ENCODE results near the gene TEX35.

DNA sequence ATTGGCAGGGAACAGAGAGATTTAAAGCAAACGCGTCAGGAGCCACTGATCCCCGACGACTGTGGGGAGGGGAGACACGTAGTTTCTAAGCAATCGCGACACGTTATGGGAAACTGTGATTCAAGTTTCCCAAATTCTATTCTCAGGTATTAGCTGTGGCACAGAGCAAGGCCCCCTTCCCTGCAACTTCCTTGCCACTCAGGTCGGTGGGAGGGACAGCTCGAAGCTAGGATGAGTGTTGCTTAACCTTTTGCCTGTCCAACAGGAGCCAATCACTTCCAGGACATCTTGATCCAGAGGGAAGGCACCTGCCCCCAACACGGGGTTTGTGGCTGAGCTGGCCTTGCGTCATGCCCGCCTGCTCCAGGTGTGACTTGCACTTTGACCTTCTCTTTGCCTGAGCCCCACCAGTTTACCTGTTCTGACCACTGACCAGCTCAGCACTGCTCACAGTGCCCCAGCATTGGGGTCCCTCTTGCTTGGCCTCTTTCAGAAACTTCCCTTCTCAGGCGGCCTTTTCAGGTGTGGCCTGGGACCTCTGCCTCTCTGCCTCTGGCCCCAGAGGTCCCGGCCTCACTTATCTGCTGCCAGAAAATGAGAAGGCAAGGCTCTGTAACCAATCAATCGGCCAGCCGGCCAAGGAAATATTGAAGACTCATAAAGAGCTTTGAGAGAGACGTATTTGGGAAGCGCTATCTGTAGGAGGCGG, 24.6 kb downstream of the TEX35 start:
- TF ChIP-seq, protein P1, sequence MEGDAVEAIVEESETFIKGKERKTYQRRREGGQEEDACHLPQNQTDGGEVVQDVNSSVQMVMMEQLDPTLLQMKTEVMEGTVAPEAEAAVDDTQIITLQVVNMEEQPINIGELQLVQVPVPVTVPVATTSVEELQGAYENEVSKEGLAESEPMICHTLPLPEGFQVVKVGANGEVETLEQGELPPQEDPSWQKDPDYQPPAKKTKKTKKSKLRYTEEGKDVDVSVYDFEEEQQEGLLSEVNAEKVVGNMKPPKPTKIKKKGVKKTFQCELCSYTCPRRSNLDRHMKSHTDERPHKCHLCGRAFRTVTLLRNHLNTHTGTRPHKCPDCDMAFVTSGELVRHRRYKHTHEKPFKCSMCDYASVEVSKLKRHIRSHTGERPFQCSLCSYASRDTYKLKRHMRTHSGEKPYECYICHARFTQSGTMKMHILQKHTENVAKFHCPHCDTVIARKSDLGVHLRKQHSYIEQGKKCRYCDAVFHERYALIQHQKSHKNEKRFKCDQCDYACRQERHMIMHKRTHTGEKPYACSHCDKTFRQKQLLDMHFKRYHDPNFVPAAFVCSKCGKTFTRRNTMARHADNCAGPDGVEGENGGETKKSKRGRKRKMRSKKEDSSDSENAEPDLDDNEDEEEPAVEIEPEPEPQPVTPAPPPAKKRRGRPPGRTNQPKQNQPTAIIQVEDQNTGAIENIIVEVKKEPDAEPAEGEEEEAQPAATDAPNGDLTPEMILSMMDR (IDR thresholded peaks at IDR 0.05), result no peak
- no peak for TF ChIP-seq POLR2A (IDR thresholded peaks at IDR 0.05)

Data from heart left ventricle (tissue), 13 donors.